SK-N-SH (cell line): ENCODE data around the gene EIF3F. TPM values are rescaled to one million over a fixed set of nuclear protein-coding genes. Genes with fewer than 3 reads are reported as not detected.

ENCODE experiments used
- CTCF ChIA-PET: fragments of 300-600, 350-600 bp; formaldehyde crosslinking; extraction: SDS; loops from one replicate; lab custom pipeline; 2021; lab: Yijun Ruan, JAX
- POLR2A ChIA-PET: fragments of 350-600 bp; sonication (Branson Sonifier 250); formaldehyde crosslinking; extraction: SDS; loops from one replicate; lab custom pipeline; 2020; ENCODE audit warnings: antibody characterized with exemption, inconsistent platforms; lab: Yijun Ruan, JAX
- DNase-seq: peaks from one replicate; pipeline ENCODE4 v3.0.0; 2012
- H2AFZ ChIP-seq: fragments of 200-600 bp; sonication (generic); 2 replicates; pipeline ENCODE4 v1.8.1; 2016; ENCODE audit warnings: antibody characterized with exemption, mild to moderate bottlenecking, low read depth
- H3F3A ChIP-seq: fragments of 200-600 bp; sonication (generic); replicated peaks from 2 replicates; pipeline ENCODE3; 2016; ENCODE audit warnings: antibody characterized with exemption, mild to moderate bottlenecking; ENCODE audit not compliant: insufficient read depth
- H3K27ac ChIP-seq, 2 experiments: fragments of 200-500 bp in 1 of 2; fragments of 200-600 bp in 1 of 2; sonication (Bioruptor generic) in 1 of 2; sonication (generic), shearing (Covaris generic) in 1 of 2; 2 replicates each; pipeline versions ENCODE4 v1.5.1 to v1.6.1; 2014 to 2016; ENCODE audit warnings: low read depth in 2 of 2, inconsistent platforms in 1 of 2, low read length in 1 of 2, mild to moderate bottlenecking in 1 of 2, mixed read lengths in 1 of 2
- H3K27me3 ChIP-seq: fragments of 200-600 bp; sonication (generic), shearing (Covaris generic); 2 replicates; pipeline ENCODE4 v1.6.1; 2016; ENCODE audit warnings: mixed run types; ENCODE audit not compliant: insufficient read depth
- H3K36me3 ChIP-seq, 2 experiments: fragments of 200-500 bp in 1 of 2; fragments of 200-600 bp in 1 of 2; sonication (Bioruptor generic) in 1 of 2; sonication (generic) in 1 of 2; replicated peaks in 1 of 2; 2 replicates each; pipeline versions ENCODE3 to v1.5.1; 2014 to 2016; ENCODE audit warnings: low read length in 1 of 2, mild to moderate bottlenecking in 1 of 2; ENCODE audit not compliant: insufficient read depth in 2 of 2, control insufficient read depth in 1 of 2
- H3K4me1 ChIP-seq, 2 experiments: fragments of 200-500 bp in 1 of 2; fragments of 200-600 bp in 1 of 2; sonication (Bioruptor generic) in 1 of 2; sonication (generic), shearing (Covaris generic) in 1 of 2; 2 replicates each; pipeline versions ENCODE4 v1.5.1 to v1.6.1; 2014 to 2016; ENCODE audit warnings: low read depth in 1 of 2, low read length in 1 of 2, mixed run types in 1 of 2; ENCODE audit not compliant: insufficient read depth in 2 of 2, control insufficient read depth in 1 of 2
- H3K4me2 ChIP-seq: fragments of 200-600 bp; sonication (generic), shearing (Covaris generic); 2 replicates; pipeline ENCODE4 v1.6.1; 2017; ENCODE audit warnings: mixed run types
- H3K4me3 ChIP-seq, 2 experiments: fragments of 200-500 bp in 1 of 2; fragments of 200-600 bp in 1 of 2; sonication (Bioruptor generic) in 1 of 2; sonication (generic), shearing (Covaris generic) in 1 of 2; 2 replicates each; pipeline versions ENCODE4 v1.5.1 to v1.8.1; 2014 to 2016; ENCODE audit warnings: low read depth in 2 of 2, inconsistent platforms in 1 of 2, low read length in 1 of 2, mild to moderate bottlenecking in 1 of 2, mixed read lengths in 1 of 2, moderate library complexity in 1 of 2
- H3K79me2 ChIP-seq: fragments of 200-600 bp; sonication (generic); 2 replicates; pipeline ENCODE4 v1.8.1; 2017; ENCODE audit warnings: mild to moderate bottlenecking; ENCODE audit not compliant: insufficient read depth
- H3K9ac ChIP-seq: fragments of 200-600 bp; sonication (generic); 2 replicates; pipeline ENCODE4 v1.6.1; 2017; ENCODE audit warnings: mixed run types
- H3K9me2 ChIP-seq: fragments of 200-600 bp; sonication (generic); 2 replicates; pipeline ENCODE4 v1.6.1; 2017; ENCODE audit warnings: mixed run types
- H3K9me3 ChIP-seq: fragments of 200-600 bp; sonication (generic); 2 replicates; pipeline ENCODE4 v1.6.1; 2017; ENCODE audit warnings: mixed run types, mild to moderate bottlenecking, moderate library complexity
- H4K20me1 ChIP-seq: fragments of 200-600 bp; sonication (generic); 2 replicates; pipeline ENCODE4 v1.6.1; 2017; ENCODE audit warnings: mild to moderate bottlenecking, mixed run types; ENCODE audit not compliant: insufficient read depth
- CHD2 ChIP-seq: fragments of 150-350 bp; IDR thresholded peaks from 2 replicates; pipeline ENCODE4 v1.6.1; 2018; ENCODE audit warnings: low read length; ENCODE audit not compliant: partially characterized antibody
- FOSL2 ChIP-seq: IDR thresholded peaks from 2 replicates; pipeline ENCODE4 v1.4.0; 2012; ENCODE audit warnings: low read depth, mild to moderate bottlenecking, moderate library complexity, borderline replicate concordance
- GATA2 ChIP-seq: sonication (generic); formaldehyde crosslinking; IDR thresholded peaks from 2 replicates; pipeline ENCODE4 v1.5.0; 2020; ENCODE audit warnings: mild to moderate bottlenecking, missing genetic modification reagents
- JUND ChIP-seq: IDR thresholded peaks from 2 replicates; pipeline ENCODE4 v1.4.0; 2012
- MAX ChIP-seq: IDR thresholded peaks from 2 replicates; pipeline ENCODE4 v1.4.0; 2012; ENCODE audit warnings: low read depth
- MEF2A ChIP-seq: IDR thresholded peaks from 2 replicates; pipeline ENCODE4 v1.4.0; 2012; ENCODE audit warnings: low read depth, borderline replicate concordance
- NRF1 ChIP-seq: IDR thresholded peaks from 2 replicates; pipeline ENCODE4 v1.6.1; 2012; ENCODE audit warnings: low read depth, mild to moderate bottlenecking, low read length
- PBX3 ChIP-seq: IDR thresholded peaks from 2 replicates; pipeline ENCODE4; 2012
- RAD21 ChIP-seq: IDR thresholded peaks from 2 replicates; pipeline ENCODE4 v1.6.1; 2012; ENCODE audit warnings: mild to moderate bottlenecking, low read length
- REST ChIP-seq: IDR thresholded peaks from 2 replicates; pipeline ENCODE4 v1.6.1; 2012; ENCODE audit warnings: mild to moderate bottlenecking, low read depth, low read length, moderate library complexity
- RFX5 ChIP-seq: IDR thresholded peaks from 2 replicates; pipeline ENCODE4 v1.6.1; 2012; ENCODE audit warnings: mild to moderate bottlenecking, improper control_type of control experiment, low read length
- TEAD4 ChIP-seq: IDR thresholded peaks from 2 replicates; pipeline ENCODE4 v1.4.0; 2012; ENCODE audit warnings: mild to moderate bottlenecking, borderline replicate concordance; ENCODE audit not compliant: insufficient read depth
- USF2 ChIP-seq: fragments of 150-350 bp; IDR thresholded peaks from 2 replicates; pipeline ENCODE4 v1.6.1; 2017; ENCODE audit warnings: antibody characterized with exemption, low read length, low read depth, borderline replicate concordance
- YY1 ChIP-seq: IDR thresholded peaks from 2 replicates; pipeline ENCODE4 v1.4.0; 2012; ENCODE audit warnings: low read depth, mild to moderate bottlenecking
- WGBS: methylation state at CpG from one replicate; pipeline ENCODE4 v1.1.6; 2017; ENCODE audit warnings: low lambda C conversion rate; 5-methylcytosine and 5-hydroxymethylcytosine counted together
- polyA plus RNA-seq, 3 experiments: library from polyadenylated mRNA; depleted of rRNA; stranded (reverse); fragments of >200 nt; gene quantifications; 2 replicates each; pipeline ENCODE4 v1.2.3, GENCODE V29; 2012

EIF3F gene
- polyA plus RNA-seq, 1 of the 3 experiments (the other 2 are of a cell fraction): 341 TPM

- Histone ChIP-seq H4K20me1 (0 out of 2 replicates have a peak, but pooled peaks cover 5% of the 10 kb centered on the region), H3K79me2 (peaks cover 21% of the 10 kb centered on the region), H3K9me3 (no peaks in the 10 kb centered on the region), H3K4me3 (no peak overlapping the region), H3K4me2 (no peak overlapping the region), H3K36me3 (peaks cover 63 to 80% of the 10 kb centered on the region in 2 experiments)
- DNase-seq: no peak
- TF ChIP-seq MAX: no peak
- no peak for TF ChIP-seq RAD21
- TF ChIP-seq PBX3: no peak
- no peak for TF ChIP-seq YY1
- no peak for TF ChIP-seq USF2
- no peak for TF ChIP-seq MEF2A
- no peak for TF ChIP-seq FOSL2
- no peak for TF ChIP-seq RFX5
- no peak for TF ChIP-seq JUND
- no peak for TF ChIP-seq GATA2 (CRISPR knock-in tag)
- no peak for TF ChIP-seq NRF1
- TF ChIP-seq TEAD4: no peak
- no peak for TF ChIP-seq CHD2
- no peak for TF ChIP-seq REST
- TF ChIP-seq, all 33 proteins: peak for 0
- Histone ChIP-seq H2AFZ (no peak overlapping the region), H3K27me3 (no peaks in the 10 kb centered on the region), H3K9me2 (no peaks in the 10 kb centered on the region), H3K27ac (no peak overlapping the region), H3F3A (peaks cover 5% of the 10 kb centered on the region), H3K9ac (no peak overlapping the region), H3K4me1 (no peaks in the 10 kb centered on the region; a peak in 1 of 4 replicates)
- CTCF ChIA-PET: interaction anchor here (1.0 to 1.8 kb wide), 2 partner anchors 12 to 96 kb away, joined by 3 to 9 read pairs; no protein-coding TSS in a partner anchor
- WGBS: 97% methylated on average over 6 of the region's 6 CpGs
- POLR2A ChIA-PET: no interaction called here
Measured at GRCh38 chr11:7994581-7995278, 7.6 kb downstream of the EIF3F start.
